Subcutaneous abdominal adipose tissue (tissue), 5 donors: ENCODE measurements around the gene SLC22A23.

ENCODE experiments used
- H3K27ac ChIP-seq: one replicate; pipeline ENCODE4 v1.7.0; 2013; ENCODE audit warnings: low read depth, mild to moderate bottlenecking, inconsistent platforms, low read length, moderate library complexity
- H3K27me3 ChIP-seq, 5 donors: one replicate each; pipeline ENCODE4 v1.7.0; 2013; ENCODE audit warnings: low read length in 5 of 5, inconsistent platforms in 1 of 5; ENCODE audit not compliant: control insufficient read depth in 5 of 5, insufficient read depth in 4 of 5
- H3K36me3 ChIP-seq, 5 donors: one replicate each; pipeline ENCODE4 v1.7.0; 2013; ENCODE audit warnings: low read length in 5 of 5; ENCODE audit not compliant: control insufficient read depth in 5 of 5, insufficient read depth in 5 of 5
- H3K4me1 ChIP-seq, 5 donors: one replicate each; pipeline ENCODE4 v1.7.0; 2013; ENCODE audit warnings: low read length in 5 of 5, mild to moderate bottlenecking in 3 of 5, moderate library complexity in 1 of 5; ENCODE audit not compliant: control insufficient read depth in 5 of 5, insufficient read depth in 5 of 5
- H3K4me3 ChIP-seq, 5 donors: one replicate each; pipeline ENCODE4 v1.7.0; 2013; ENCODE audit warnings: low read length in 5 of 5, low read depth in 1 of 5
- H3K9ac ChIP-seq, 5 donors: one replicate each; pipeline ENCODE4 v1.7.0; 2013; ENCODE audit warnings: low read length in 5 of 5, mild to moderate bottlenecking in 4 of 5, moderate library complexity in 3 of 5
- H3K9me3 ChIP-seq, 5 donors: one replicate each; pipeline ENCODE4 v1.7.0; 2013; ENCODE audit warnings: low read length in 5 of 5; ENCODE audit not compliant: control insufficient read depth in 5 of 5
- donor health status: healthy.
- donor health status: healthy.
- donor health status: healthy.
- donor health status: healthy.
- donor health status: healthy.

Gene SLC22A23

DNA sequence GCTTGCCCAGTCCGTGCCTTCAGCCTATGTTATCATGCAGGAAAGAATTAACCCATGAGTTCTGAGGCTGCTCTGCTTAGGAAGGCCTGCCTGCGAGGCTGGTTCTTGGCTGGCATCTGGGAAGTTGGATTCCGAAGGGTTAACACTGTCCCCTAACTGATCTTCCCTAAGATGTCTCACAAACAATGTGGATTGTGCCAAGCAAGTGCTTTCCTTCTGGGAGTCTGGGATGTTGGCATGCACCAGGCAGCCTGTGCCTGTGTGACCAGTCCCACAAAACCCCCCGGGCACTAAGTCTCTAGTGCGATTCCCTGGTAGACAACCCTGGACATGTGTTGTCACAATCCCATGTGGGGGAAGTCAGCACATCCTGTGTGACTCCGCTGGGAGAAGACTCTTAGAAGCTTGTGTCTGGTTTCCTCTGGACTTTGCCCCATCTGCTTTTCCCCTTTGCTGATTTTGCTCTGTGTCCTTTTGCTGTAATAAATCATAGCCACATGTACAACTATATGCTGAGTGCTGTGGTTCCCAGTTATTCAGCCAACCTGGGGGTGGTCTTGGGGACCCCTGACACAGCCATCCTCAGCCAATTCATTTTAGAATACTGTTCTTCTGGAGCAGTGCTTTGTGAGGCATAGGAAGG is 83.8 kb downstream of the SLC22A23 start:
- peaks cover 3 to 39% (median 29%) of the 10 kb centered on the region in 5 donors for H3K4me1 ChIP-seq
- peak overlapping the region; percentile 57 for H3K27ac ChIP-seq
- H3K4me3 ChIP-seq, result no peak overlapping the region
- H3K9me3 ChIP-seq, result no peaks in the 10 kb centered on the region
- H3K36me3 ChIP-seq, result peaks cover 0 to 8% (median 4%) of the 10 kb centered on the region in 5 donors
- H3K27me3 ChIP-seq, result no peaks in the 10 kb centered on the region
- H3K9ac ChIP-seq, result no peak overlapping the region

- H3K9ac ChIP-seq, result no peak overlapping the region
- H3K4me3 ChIP-seq, result no peak overlapping the region
- H3K27me3 ChIP-seq, result no peaks in the 10 kb centered on the region
- H3K9me3 ChIP-seq, result no peaks in the 10 kb centered on the region
- H3K27ac ChIP-seq, result peak overlapping the region; percentile 57
- peaks cover 0 to 4% (median under 1%) of the 10 kb centered on the region in 5 donors for H3K36me3 ChIP-seq
- H3K4me1 ChIP-seq, result peaks cover 3 to 44% (median 32%) of the 10 kb centered on the region in 5 donors
Observed at GRCh38 chr6:3372184-3372846, 84.5 kb downstream of the SLC22A23 start.

- H3K9me3 ChIP-seq, result no peaks in the 10 kb centered on the region
- no peak overlapping the region for H3K9ac ChIP-seq
- no peaks in the 10 kb centered on the region for H3K27me3 ChIP-seq
- H3K4me1 ChIP-seq, result peaks cover 7 to 53% (median 42%) of the 10 kb centered on the region in 5 donors
- H3K4me3 ChIP-seq, result no peak overlapping the region
- H3K36me3 ChIP-seq, result peaks cover 0 to 3% (median 0%) of the 10 kb centered on the region in 5 donors
- no peak overlapping the region for H3K27ac ChIP-seq
Observed at GRCh38 chr6:3371222-3371949, 85.5 kb downstream of the SLC22A23 start.

GRCh38 chr6:3370361-3371221 is 86.3 kb downstream of the SLC22A23 start:
- H3K9me3 ChIP-seq, result no peaks in the 10 kb centered on the region
- no peak overlapping the region for H3K27ac ChIP-seq
- peaks cover 7 to 55% (median 42%) of the 10 kb centered on the region in 5 donors for H3K4me1 ChIP-seq
- H3K36me3 ChIP-seq, result peaks cover 0 to 3% (median 0%) of the 10 kb centered on the region in 5 donors
- no peak overlapping the region for H3K4me3 ChIP-seq
- no peaks in the 10 kb centered on the region for H3K27me3 ChIP-seq
- H3K9ac ChIP-seq, result no peak overlapping the region

DNA sequence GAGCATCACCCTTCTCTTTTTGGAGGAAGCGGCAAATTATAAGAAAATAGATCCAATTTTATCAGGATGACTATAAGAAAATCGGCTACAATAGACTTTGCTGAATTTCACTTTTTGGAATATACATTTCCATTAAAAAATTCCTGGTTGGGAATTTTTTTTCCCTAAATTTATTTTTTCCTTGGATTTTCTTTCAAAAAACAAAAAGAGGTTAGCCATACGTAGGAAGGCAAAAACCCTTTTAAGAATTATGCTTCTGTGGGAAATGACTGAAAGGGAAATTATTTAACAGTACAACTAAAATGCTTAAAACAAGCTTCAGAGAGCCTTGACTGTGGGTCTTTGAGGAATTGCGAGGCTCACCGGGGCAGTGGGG is 86.9 kb downstream of the SLC22A23 start:
- Histone ChIP-seq H3K36me3 (peaks cover 0 to 3% (median 0%) of the 10 kb centered on the region in 5 donors), H3K4me1 (peaks cover 7 to 55% (median 42%) of the 10 kb centered on the region in 5 donors), H3K9ac (no peak overlapping the region), H3K27ac (no peak overlapping the region), H3K9me3 (no peaks in the 10 kb centered on the region), H3K27me3 (no peaks in the 10 kb centered on the region), H3K4me3 (no peak overlapping the region)

DNA sequence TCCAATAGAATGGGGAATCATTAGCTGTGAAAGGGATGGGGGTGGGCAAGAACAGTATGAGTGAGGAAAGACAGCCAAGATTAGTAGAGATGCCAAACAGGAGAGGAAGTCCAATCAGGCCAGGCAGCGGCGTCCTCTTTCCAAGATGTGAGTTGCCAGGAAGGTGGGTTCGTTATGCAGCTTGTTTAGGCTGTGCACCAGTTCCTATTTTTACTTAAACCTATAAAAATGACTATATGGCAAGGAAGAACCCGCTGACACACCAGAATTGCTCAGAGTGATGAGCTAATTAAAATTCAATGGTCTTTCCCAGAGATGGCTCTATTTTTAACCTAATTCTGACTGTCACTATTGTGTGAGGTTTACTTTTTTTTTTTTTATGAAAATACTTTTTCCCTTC is 88.2 kb downstream of the SLC22A23 start:
- Histone ChIP-seq H3K36me3 (peaks cover 0 to 3% (median 0%) of the 10 kb centered on the region in 5 donors), H3K9me3 (no peaks in the 10 kb centered on the region), H3K27ac (no peak overlapping the region), H3K9ac (no peak overlapping the region), H3K4me3 (no peak overlapping the region), H3K27me3 (no peaks in the 10 kb centered on the region), H3K4me1 (peaks cover 7 to 53% (median 40%) of the 10 kb centered on the region in 5 donors)

DNA sequence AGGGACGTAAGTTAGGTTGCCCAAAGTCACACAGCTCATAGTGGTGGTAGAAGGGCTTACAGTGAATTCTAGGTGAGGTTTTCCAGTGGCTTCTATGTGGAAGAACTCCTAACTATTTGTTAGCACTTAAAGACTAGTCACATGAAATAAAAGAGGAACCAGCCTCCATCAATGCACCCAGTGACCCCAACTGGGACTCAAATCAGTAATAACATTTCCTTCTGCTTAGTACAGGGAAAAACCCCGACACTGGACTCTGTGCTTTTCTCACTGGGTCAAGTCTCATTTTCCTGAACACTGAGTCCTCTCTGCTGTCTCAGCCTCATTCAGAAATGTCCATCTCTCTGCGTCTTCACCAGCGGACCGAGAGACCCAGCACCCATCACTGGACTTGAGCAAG is 89.2 kb downstream of the SLC22A23 start:
- H3K4me1 ChIP-seq, result peaks cover 4 to 43% (median 30%) of the 10 kb centered on the region in 5 donors
- H3K27ac ChIP-seq, result no peak overlapping the region

GRCh38 chr6:3366596-3367413 is 90.0 kb downstream of the SLC22A23 start:
- H3K4me3 ChIP-seq, result no peak overlapping the region
- H3K36me3 ChIP-seq, result peaks cover 0 to 7% (median 0%) of the 10 kb centered on the region in 5 donors
- no peaks in the 10 kb centered on the region for H3K27me3 ChIP-seq
- H3K9ac ChIP-seq, result no peak overlapping the region
- no peak overlapping the region for H3K27ac ChIP-seq
- H3K4me1 ChIP-seq, result peaks cover 4 to 34% (median 23%) of the 10 kb centered on the region in 5 donors
- H3K9me3 ChIP-seq, result no peaks in the 10 kb centered on the region

More for the DNA sequence above, 89.2 kb downstream of the SLC22A23 start:
- Histone ChIP-seq H3K4me3 (no peak overlapping the region), H3K9ac (no peak overlapping the region), H3K36me3 (peaks cover 0 to 7% (median 0%) of the 10 kb centered on the region in 5 donors), H3K9me3 (no peaks in the 10 kb centered on the region), H3K27me3 (no peaks in the 10 kb centered on the region)

GRCh38 chr6:3364391-3364790 is 92.5 kb downstream of the SLC22A23 start:
- no peak overlapping the region for H3K4me3 ChIP-seq
- peaks cover 4 to 31% (median 20%) of the 10 kb centered on the region in 5 donors for H3K4me1 ChIP-seq
- H3K9ac ChIP-seq, result no peak overlapping the region
- no peaks in the 10 kb centered on the region for H3K9me3 ChIP-seq
- H3K27me3 ChIP-seq, result no peaks in the 10 kb centered on the region
- H3K27ac ChIP-seq, result no peak overlapping the region
- peaks cover 0 to 6% (median 0%) of the 10 kb centered on the region in 5 donors for H3K36me3 ChIP-seq
